Epithelial cell of esophagus (primary cell): ENCODE measurements around the gene PLEKHH1.
A peak's percentile ranks its signal among the peaks of the same experiment; 100 is the strongest.

Experiments used
- DNase-seq: peaks from one replicate; pipeline ENCODE4 v3.0.0; 2010; ENCODE audit warnings: low read depth
- H3K4me3 ChIP-seq: 2 replicates; pipeline ENCODE4 v1.5.1; 2011; ENCODE audit warnings: mild to moderate bottlenecking, low read length, control low read depth
- TF ChIP-seq, protein P1 (sequence below): IDR thresholded peaks from 2 replicates; pipeline ENCODE4 v1.5.1; 2011; ENCODE audit warnings: low read depth, mild to moderate bottlenecking, low read length, control low read depth, inconsistent platforms; ENCODE audit not compliant: insufficient read depth; ENCODE audit errors: missing control alignments

PLEKHH1 gene

DNA sequence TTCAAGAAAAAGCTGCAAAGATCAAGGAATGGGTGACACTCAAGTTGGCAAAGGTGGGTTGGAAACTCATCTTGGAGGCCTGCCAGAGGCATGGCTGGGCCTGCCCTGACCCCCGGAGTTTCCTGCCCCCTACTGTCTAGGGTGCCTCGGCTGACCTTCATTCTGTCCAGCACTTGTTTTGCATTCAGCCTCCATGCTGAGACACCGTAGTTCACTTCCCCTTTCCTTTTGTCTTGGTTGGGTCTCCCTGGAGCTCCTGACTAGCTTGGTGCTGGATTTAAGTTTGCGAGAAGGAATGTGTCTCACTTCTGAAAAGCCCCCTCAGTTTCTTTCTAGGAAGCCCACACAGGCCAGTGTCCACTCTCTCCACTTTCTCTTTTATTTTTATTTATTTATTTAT is 26.5 kb downstream of the PLEKHH1 start:
- no peak overlapping the region for H3K4me3 ChIP-seq
- no peak for DNase-seq
- TF ChIP-seq, protein P1, sequence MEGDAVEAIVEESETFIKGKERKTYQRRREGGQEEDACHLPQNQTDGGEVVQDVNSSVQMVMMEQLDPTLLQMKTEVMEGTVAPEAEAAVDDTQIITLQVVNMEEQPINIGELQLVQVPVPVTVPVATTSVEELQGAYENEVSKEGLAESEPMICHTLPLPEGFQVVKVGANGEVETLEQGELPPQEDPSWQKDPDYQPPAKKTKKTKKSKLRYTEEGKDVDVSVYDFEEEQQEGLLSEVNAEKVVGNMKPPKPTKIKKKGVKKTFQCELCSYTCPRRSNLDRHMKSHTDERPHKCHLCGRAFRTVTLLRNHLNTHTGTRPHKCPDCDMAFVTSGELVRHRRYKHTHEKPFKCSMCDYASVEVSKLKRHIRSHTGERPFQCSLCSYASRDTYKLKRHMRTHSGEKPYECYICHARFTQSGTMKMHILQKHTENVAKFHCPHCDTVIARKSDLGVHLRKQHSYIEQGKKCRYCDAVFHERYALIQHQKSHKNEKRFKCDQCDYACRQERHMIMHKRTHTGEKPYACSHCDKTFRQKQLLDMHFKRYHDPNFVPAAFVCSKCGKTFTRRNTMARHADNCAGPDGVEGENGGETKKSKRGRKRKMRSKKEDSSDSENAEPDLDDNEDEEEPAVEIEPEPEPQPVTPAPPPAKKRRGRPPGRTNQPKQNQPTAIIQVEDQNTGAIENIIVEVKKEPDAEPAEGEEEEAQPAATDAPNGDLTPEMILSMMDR = no peak

DNA sequence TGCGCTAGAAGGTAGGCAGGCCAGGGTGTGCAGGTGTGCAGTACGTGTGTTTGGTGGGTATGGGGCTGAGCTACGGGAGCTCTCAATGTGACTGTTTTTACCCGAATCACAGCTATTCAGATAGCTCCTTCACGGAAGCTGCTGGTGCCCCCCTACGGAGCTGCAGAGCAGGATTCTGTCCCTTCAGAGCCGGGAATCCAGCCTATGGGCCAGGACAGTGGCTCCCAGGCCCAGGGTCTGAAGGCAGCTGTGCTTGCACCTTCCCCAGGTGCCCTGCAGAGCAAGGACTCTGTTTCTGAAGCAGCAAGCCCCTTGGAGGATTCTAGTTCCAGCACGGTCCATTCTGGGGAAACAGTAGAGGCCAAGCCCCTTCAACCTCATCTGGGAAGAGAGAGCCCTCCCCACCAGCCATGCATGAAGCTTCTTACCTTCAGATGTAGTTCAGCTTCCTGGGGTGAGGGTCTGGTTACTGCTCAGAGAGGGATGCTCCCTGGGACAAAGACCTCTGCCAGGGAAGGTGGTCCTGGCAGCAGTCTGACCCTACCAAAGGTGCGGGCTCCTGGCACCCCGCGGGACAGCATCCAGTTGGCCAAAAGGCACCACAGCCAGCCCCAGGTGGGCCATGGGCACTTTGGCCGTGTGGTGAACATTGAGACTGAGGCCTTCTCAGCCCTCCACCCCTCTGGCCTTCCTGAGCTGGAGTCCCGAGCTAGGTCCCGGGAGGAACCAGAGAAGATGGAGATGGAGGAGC is 29.1 kb downstream of the PLEKHH1 start:
- TF ChIP-seq, protein P1 = no peak
- no peak overlapping the region for H3K4me3 ChIP-seq
- no peak for DNase-seq

DNA sequence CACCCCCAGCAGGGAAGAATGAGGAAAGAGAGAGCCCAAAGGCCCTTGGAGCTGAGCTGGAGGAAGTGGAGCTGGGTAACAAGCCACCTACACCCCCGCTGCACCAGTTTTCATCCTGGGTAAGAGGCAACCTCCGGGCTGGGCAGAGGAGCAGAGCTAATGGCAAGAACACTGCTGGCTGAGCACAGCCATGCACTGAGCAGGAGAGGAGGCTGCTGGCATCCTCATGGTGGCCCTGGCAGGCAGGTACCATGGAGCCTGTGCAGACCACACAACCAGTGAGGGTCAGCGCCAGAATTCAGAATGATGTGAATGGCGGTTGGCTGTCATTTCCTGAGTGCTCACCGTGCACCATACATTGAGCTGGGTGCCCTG is 29.7 kb downstream of the PLEKHH1 start:
- TF ChIP-seq, protein P1 = no peak
- DNase-seq = no peak

DNA sequence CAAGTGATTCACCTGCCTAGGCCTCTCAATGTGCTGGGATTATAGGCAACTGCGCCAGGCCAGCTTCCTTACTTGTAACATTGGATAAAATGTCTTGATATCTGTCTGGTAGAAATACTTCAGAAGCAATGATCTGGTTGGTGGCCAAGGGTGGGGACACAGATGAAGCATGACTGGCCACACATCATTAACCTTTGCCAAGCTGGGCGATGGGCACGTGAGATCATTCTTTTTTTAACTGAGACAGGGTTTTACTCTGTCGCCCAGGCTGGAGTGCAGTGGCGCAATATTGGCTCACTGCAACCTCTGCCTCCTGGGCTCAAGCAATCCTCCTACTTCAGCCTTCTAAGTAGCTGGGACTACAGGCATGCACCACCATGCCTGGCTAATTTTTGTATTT is 31.1 kb downstream of the PLEKHH1 start:
- TF ChIP-seq, protein P1 = no peak
- H3K4me3 ChIP-seq = no peak overlapping the region
- no peak for DNase-seq

More for the DNA sequence above, 29.7 kb downstream of the PLEKHH1 start:
- no peak overlapping the region for H3K4me3 ChIP-seq

DNA sequence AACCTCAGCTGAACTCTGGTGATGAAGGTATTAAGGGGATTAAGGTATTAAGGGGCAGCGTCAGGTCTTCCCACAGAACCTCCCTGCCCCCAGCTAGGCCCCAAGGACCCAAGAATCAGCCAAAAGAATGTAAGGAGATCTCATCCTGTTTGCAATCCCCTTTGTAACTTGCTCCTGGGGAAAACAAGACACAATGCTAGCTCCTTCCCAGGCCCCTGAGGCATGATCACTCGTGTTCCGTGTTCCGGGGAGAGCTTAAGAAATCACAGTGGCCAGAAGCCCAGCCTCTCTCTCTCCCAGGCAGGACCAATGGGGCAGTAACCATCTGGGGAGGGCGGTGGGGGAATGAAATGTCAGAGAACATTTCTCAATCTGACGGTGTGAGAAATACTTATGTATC is 33.8 kb downstream of the PLEKHH1 start:
- TF ChIP-seq, protein P1 = no peak
- H3K4me3 ChIP-seq = no peak overlapping the region
- DNase-seq = peak; percentile 25

DNA sequence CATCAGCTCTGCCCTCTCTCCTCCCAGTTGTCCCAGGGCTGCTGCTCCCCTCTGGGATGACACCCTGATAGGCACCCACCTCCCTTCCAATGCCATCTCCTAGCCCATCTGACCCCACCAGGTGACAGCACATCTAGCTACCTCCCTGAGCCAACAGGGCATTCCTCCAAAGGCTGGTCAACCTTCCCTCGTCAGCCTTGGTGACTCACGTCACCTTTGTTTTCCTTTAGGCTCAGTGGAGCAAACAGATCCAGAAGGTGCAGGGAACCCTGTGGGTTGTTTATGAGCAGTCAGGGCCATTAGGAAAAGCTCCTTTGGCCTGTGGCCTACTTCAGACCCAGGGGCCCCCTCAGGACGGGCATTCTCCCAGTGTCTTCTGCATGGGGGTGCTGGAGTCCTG is 34.6 kb downstream of the PLEKHH1 start:
- no peak overlapping the region for H3K4me3 ChIP-seq
- TF ChIP-seq, protein P1 = no peak
- peak; percentile 34 for DNase-seq

DNA sequence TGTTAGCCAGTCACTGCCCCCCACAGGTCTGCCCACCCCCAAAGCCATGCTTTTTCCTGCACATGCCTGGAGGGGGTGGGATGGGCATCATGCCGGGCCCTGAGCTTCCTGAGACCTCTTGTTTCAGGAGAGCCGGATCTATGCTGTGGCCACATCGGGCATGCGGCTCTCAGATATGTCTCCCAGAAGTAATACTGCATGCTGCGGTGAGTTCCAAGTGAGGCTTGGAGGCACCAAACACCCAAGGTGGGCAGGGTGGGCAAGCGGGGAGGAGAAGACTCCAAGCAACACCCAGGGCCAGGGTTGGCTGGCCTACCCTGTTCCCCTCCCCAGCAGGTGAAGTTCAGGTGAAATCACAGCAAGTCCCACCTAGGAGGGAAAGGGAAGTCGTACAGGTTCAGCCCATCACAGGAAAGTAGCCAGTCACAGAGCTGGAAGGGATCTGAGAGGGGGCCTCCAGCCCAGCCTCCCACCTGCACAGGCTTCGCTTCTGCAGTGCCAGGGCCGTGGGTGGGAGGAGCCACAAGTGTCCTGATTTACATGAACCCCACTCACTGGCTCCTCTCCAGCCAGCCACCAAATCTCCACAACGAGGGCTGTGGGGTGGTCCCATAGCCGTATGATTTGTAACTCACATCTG is 36.0 kb downstream of the PLEKHH1 start:
- no peak overlapping the region for H3K4me3 ChIP-seq
- TF ChIP-seq, protein P1 = no peak
- DNase-seq = no peak
